DMS 273 (cell line): ENCODE measurements around the gene FAM149B1.

Experiments
- DNase-seq: peaks from one replicate; lab custom pipeline; 2025; ENCODE audit not compliant: unreplicated experiment; lab: John Stamatoyannopoulos, UW

FAM149B1 gene

GRCh38 chr10:73264423-73264822, 96.5 kb downstream of the FAM149B1 start:
- DNase-seq = no peak

GRCh38 chr10:73281097-73281496, 113.2 kb downstream of the FAM149B1 start:
- DNase-seq = no peak

DNA sequence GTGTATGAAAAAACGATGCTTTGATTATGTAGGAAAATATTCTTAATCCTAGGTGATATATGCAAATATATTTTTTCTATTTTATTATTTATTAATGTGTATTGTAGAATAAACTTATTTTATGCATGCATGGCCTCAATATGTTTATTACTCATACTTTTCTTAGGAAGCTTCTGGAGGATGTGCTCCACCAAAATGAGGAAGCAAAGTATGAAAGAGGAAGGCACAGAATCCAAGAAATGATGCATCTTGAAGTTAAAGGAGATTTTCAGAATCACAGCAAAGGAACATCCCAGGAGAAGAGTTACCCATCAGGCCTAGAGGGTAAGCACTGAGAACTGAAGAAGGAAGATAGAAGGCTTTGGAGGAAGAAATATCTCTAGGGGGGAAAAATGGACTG, 119.5 kb downstream of the FAM149B1 start:
- no peak for DNase-seq

GRCh38 chr10:73289958-73290357, 122.0 kb downstream of the FAM149B1 start:
- no peak for DNase-seq

- DNase-seq = no peak
These were observed 125.5 kb downstream of the FAM149B1 start for GRCh38 chr10:73293461-73293860.
